ENCODE results near the gene PLEKHM3.
"Not testable (repeated sequence)": the region's sequence is repeated elsewhere in the genome, so short reads cannot be mapped to it uniquely, and the experiment has no call there.

PLEKHM3 gene

GRCh38 chr2:207813221-207813916 lies 212.0 kb downstream of the PLEKHM3 start:
- Mint-ChIP-seq H3K36me3 (no peaks in the 10 kb centered on the region), H3K4me1 (peaks cover 2% of the 10 kb centered on the region), H3K9me3 (no peaks in the 10 kb centered on the region), H3K27me3 (peaks cover under 1% of the 10 kb centered on the region), H3K4me3 (no peak overlapping the region), H3K27ac (no peak overlapping the region)
- ATAC-seq (ENCODE audit: low read depth) (no peak), DNase-seq (ENCODE audit: low spot score in 2 of 2) (no peak)

- no peak for ATAC-seq (ENCODE audit: low read depth)
- no peak for DNase-seq (ENCODE audit: low spot score in 2 of 2)
- no peak overlapping the region for H3K27ac Mint-ChIP-seq
- H3K36me3 Mint-ChIP-seq, result no peaks in the 10 kb centered on the region
- no peak overlapping the region for H3K4me3 Mint-ChIP-seq
- H3K27me3 Mint-ChIP-seq, result peaks cover 2% of the 10 kb centered on the region
- H3K4me1 Mint-ChIP-seq, result peaks cover 2% of the 10 kb centered on the region
- no peaks in the 10 kb centered on the region for H3K9me3 Mint-ChIP-seq
Observed at GRCh38 chr2:207812726-207813080, 212.6 kb downstream of the PLEKHM3 start.

- peaks cover 5% of the 10 kb centered on the region for H3K27me3 Mint-ChIP-seq
- H3K4me1 Mint-ChIP-seq, result peaks cover 2% of the 10 kb centered on the region
- H3K9me3 Mint-ChIP-seq, result no peaks in the 10 kb centered on the region
- no peak overlapping the region for H3K27ac Mint-ChIP-seq
- H3K4me3 Mint-ChIP-seq, result no peak overlapping the region
- no peaks in the 10 kb centered on the region for H3K36me3 Mint-ChIP-seq
- ATAC-seq (ENCODE audit: low read depth) (no peak), DNase-seq (ENCODE audit: low spot score in 2 of 2) (no peak)
Observed at GRCh38 chr2:207812058-207812725, 213.1 kb downstream of the PLEKHM3 start.

- not testable (repeated sequence) for DNase-seq (ENCODE audit: low spot score in 2 of 2); H3K9me3 Mint-ChIP-seq; H3K36me3 Mint-ChIP-seq; H3K4me1 Mint-ChIP-seq; H3K4me3 Mint-ChIP-seq; H3K27ac Mint-ChIP-seq; H3K27me3 Mint-ChIP-seq; ATAC-seq (ENCODE audit: low read depth)
Observed at GRCh38 chr2:207811658-207812057, 213.7 kb downstream of the PLEKHM3 start.

- H3K4me1 Mint-ChIP-seq, result peaks cover 2% of the 10 kb centered on the region
- DNase-seq (ENCODE audit: low spot score in 2 of 2), result no peak
- H3K4me3 Mint-ChIP-seq, result no peak overlapping the region
- no peak for ATAC-seq (ENCODE audit: low read depth)
- no peaks in the 10 kb centered on the region for H3K36me3 Mint-ChIP-seq
- no peaks in the 10 kb centered on the region for H3K9me3 Mint-ChIP-seq
- no peak overlapping the region for H3K27ac Mint-ChIP-seq
- H3K27me3 Mint-ChIP-seq, result peaks cover 5% of the 10 kb centered on the region
Observed at GRCh38 chr2:207810200-207810788, 215.0 kb downstream of the PLEKHM3 start.

- no peak for ATAC-seq (ENCODE audit: low read depth)
- H3K4me3 Mint-ChIP-seq, result no peak overlapping the region
Observed at GRCh38 chr2:207808119-207808518, 217.2 kb downstream of the PLEKHM3 start.

GRCh38 chr2:207807516-207807915 lies 217.8 kb downstream of the PLEKHM3 start:
- H3K4me3 Mint-ChIP-seq, result no peak overlapping the region
- no peaks in the 10 kb centered on the region for H3K36me3 Mint-ChIP-seq
- H3K27me3 Mint-ChIP-seq, result peaks cover 5% of the 10 kb centered on the region
- DNase-seq (ENCODE audit: low spot score in 2 of 2), result no peak
- H3K4me1 Mint-ChIP-seq, result peaks cover 2% of the 10 kb centered on the region
- H3K27ac Mint-ChIP-seq, result no peak overlapping the region
- no peak for ATAC-seq (ENCODE audit: low read depth)
- no peaks in the 10 kb centered on the region for H3K9me3 Mint-ChIP-seq

More at GRCh38 chr2:207808119-207808518, 217.2 kb downstream of the PLEKHM3 start:
- Mint-ChIP-seq H3K36me3 (no peaks in the 10 kb centered on the region), H3K27ac (no peak overlapping the region), H3K27me3 (peaks cover 5% of the 10 kb centered on the region), H3K4me1 (peaks cover 2% of the 10 kb centered on the region), H3K9me3 (no peaks in the 10 kb centered on the region)
- no peak for DNase-seq (ENCODE audit: low spot score in 2 of 2)

GRCh38 chr2:207805566-207806226 lies 219.6 kb downstream of the PLEKHM3 start:
- Mint-ChIP-seq H3K4me3 (no peak overlapping the region), H3K27me3 (peaks cover 5% of the 10 kb centered on the region), H3K27ac (no peak overlapping the region), H3K9me3 (no peaks in the 10 kb centered on the region), H3K36me3 (no peaks in the 10 kb centered on the region), H3K4me1 (no peaks in the 10 kb centered on the region)
- no peak for ATAC-seq (ENCODE audit: low read depth)
- DNase-seq (ENCODE audit: low spot score in 2 of 2), result no peak

- no peaks in the 10 kb centered on the region for H3K36me3 Mint-ChIP-seq
- no peak overlapping the region for H3K27ac Mint-ChIP-seq
- no peak for DNase-seq (ENCODE audit: low spot score in 2 of 2)
- peaks cover 5% of the 10 kb centered on the region for H3K27me3 Mint-ChIP-seq
- ATAC-seq (ENCODE audit: low read depth), result no peak
- H3K4me1 Mint-ChIP-seq, result no peaks in the 10 kb centered on the region
- H3K9me3 Mint-ChIP-seq, result no peaks in the 10 kb centered on the region
- no peak overlapping the region for H3K4me3 Mint-ChIP-seq
Observed at GRCh38 chr2:207802650-207803049, 222.7 kb downstream of the PLEKHM3 start.

- DNase-seq (ENCODE audit: low spot score in 2 of 2) (no peak), ATAC-seq (ENCODE audit: low read depth) (no peak)
- Mint-ChIP-seq H3K27me3 (peaks cover 2% of the 10 kb centered on the region), H3K36me3 (no peaks in the 10 kb centered on the region), H3K9me3 (no peaks in the 10 kb centered on the region), H3K4me3 (no peak overlapping the region), H3K27ac (no peak overlapping the region), H3K4me1 (no peaks in the 10 kb centered on the region)
Observed at GRCh38 chr2:207801259-207801658, 224.1 kb downstream of the PLEKHM3 start.

GRCh38 chr2:207796585-207797350 lies 228.6 kb downstream of the PLEKHM3 start:
- H3K27ac Mint-ChIP-seq, result no peak overlapping the region
- no peaks in the 10 kb centered on the region for H3K9me3 Mint-ChIP-seq
- H3K4me1 Mint-ChIP-seq, result no peaks in the 10 kb centered on the region
- H3K4me3 Mint-ChIP-seq, result no peak overlapping the region
- no peaks in the 10 kb centered on the region for H3K36me3 Mint-ChIP-seq
- DNase-seq (ENCODE audit: low spot score in 2 of 2) (no peak), ATAC-seq (ENCODE audit: low read depth) (no peak)
- H3K27me3 Mint-ChIP-seq, result peaks cover 9% of the 10 kb centered on the region

- no peak overlapping the region for H3K4me3 Mint-ChIP-seq
- H3K27me3 Mint-ChIP-seq, result peaks cover 14% of the 10 kb centered on the region
- H3K36me3 Mint-ChIP-seq, result no peaks in the 10 kb centered on the region
- no peak overlapping the region for H3K27ac Mint-ChIP-seq
- H3K9me3 Mint-ChIP-seq, result no peaks in the 10 kb centered on the region
- ATAC-seq (ENCODE audit: low read depth) (no peak), DNase-seq (ENCODE audit: low spot score in 2 of 2) (no peak)
- H3K4me1 Mint-ChIP-seq, result no peaks in the 10 kb centered on the region
Observed at GRCh38 chr2:207792244-207792785, 233.0 kb downstream of the PLEKHM3 start.

- H3K27me3 Mint-ChIP-seq, result peaks cover 14% of the 10 kb centered on the region
- ATAC-seq (ENCODE audit: low read depth) (no peak), DNase-seq (ENCODE audit: low spot score in 2 of 2) (no peak)
- no peaks in the 10 kb centered on the region for H3K4me1 Mint-ChIP-seq
- no peaks in the 10 kb centered on the region for H3K9me3 Mint-ChIP-seq
- H3K36me3 Mint-ChIP-seq, result no peaks in the 10 kb centered on the region
- H3K4me3 Mint-ChIP-seq, result no peak overlapping the region
- H3K27ac Mint-ChIP-seq, result no peak overlapping the region
Observed at GRCh38 chr2:207791579-207792243, 233.6 kb downstream of the PLEKHM3 start.

Measured in memory B cell (primary cell).